ENCODE results near the gene AGR3.

Gene AGR3

DNA sequence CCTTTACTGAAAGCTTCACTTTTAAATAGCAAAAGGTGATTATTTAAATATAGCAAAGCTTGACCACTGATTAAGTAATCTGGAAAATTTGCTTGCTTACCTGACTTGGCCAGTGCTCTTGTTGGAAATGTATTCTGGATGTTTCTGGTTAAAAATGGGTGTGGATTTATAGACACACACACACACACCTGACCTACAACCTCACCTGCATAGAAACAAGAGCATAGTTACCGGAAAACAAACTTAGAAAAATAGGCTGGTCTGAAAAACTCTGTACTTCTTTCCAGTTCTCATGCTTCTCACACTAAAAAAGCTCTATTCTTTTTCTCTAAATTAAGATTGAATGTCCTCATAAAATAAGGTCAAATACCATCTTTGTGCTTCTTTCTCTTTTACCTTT lies at the start of gene AGR3:
Gene AGR3 (minus strand): TSS at position 140 of the 400 bp plus-strand sequence. CDS start 3,365 bp downstream, outside the sequence.
- no peak for DNase-seq (ENCODE audit: low read depth)

DNA sequence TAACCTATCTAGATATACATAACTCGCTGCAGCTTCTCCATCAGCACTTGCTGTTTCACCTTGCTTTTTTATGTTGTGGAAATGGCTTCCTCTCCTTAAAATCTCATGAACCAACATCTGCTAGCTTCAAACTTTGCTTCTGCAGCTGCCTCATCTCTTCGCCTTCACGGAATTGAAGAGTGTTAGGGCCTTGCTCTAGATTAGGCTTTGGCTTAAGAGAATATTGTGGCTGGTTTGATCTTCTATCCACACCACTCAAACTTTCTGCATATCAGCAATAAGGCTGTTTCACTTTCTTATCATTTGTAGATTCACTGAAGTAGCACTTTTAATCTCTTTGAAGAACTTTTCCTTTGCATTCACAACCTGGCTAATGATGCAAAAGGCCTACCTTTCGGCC lies 49.2 kb upstream of the AGR3 start:
- no peak for DNase-seq (ENCODE audit: low read depth)

DNA sequence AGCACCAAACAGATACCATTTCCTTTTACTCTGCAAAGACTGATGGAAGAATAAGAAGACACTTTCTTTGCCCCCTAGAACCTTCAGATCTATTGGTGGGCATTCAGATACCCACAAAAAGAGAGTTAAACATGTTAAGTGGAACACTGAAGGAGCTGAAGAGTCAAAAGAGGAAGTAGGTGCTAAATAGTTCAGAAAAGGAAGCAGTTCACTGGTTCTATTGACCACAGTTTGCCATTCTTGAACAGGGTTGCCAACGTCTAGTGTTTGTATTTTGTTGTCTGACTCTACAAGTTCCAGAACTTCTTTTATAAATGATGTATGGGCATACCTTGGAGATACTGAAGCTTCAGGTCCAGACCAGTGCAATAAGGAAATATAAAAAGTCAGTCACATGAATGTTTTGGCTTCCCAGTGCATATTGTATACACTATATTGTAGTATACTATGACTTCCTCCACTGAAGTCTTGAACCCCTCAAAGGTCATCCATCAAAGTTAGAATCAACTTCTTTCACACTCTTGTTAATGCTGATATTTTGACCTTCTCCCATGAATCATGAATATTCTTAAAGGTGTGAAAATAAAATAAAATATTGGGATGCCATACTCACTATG lies 47.5 kb upstream of the AGR3 start:
- DNase-seq (ENCODE audit: low read depth) = no peak

DNA sequence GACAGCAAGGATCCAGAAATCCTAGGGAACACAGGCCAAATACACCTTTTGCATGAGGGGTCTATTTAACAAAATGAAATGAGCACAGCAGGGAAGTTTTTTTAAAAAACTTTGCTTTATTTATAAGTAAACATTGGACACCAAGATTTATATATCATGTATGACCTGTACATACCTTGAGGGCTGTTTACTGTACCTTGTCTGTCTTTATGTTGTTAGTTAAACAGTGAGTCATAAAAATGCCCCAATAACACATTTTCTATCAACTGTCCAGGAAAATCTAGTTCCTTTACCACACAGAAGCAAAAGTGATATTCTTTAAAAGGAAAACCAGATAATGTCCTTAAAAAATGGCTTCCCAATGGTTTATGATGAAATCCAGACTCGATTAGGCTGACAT lies 45.1 kb upstream of the AGR3 start:
- DNase-seq (ENCODE audit: low read depth) = no peak

DNA sequence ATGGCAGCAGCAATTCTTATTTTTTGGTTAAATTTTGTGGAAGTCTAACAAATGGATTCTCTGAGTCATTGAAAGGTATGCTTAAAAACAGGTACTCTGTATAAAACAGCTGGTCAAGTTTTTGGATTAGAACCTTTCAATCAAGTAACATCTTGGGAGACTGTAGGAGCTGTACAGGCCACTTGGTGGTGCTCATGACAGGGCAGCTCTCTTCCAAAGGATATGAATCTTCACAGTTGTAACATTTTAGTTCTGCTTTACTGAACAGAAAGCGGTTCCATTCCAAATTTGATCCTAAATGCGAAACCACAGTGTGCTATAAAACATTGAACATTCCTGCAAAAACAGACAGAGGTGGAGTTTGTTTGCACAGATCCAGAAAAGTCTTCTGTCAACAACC lies 44.5 kb upstream of the AGR3 start:
- DNase-seq (ENCODE audit: low read depth) = no peak

DNA sequence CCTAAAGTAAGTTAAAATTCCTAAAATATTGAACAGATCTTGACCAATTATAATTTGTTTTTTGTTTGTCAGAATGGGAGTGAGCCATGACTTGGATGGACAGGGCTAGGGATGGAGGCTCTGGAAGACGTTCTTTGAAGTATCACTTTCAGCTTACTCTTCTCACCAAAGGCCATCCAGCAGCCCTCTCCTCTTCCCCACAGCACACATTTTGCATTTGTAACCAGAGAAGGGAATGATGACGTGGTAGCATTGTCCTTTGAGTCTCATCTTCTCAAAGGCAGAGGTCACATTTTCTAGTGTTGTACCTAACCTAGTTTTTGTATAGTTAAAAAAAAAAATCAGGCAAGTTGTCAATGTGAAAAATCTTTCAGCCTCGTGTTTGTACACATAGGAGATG lies 43.8 kb upstream of the AGR3 start:
- no peak for DNase-seq (ENCODE audit: low read depth)

DNA sequence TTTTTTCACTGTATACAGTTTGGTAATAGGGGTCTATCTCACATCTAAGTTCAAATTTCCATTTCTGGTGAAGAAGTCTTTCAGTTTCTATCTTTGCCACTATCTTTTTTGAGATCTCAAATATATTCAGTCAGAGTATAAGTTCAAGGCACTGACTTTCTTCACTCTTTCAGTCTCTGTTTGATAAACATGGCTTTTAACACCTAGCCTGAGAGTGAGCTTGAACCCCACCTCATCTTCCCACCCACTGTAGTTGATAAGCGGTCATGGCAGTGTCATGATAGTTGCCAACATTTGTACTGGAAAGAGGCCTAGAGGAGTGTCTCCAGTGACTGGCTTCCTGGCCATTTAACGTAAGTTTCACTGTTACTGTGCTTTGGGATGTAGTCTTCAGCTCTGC lies 41.2 kb upstream of the AGR3 start:
- no peak for DNase-seq (ENCODE audit: low read depth)

DNA sequence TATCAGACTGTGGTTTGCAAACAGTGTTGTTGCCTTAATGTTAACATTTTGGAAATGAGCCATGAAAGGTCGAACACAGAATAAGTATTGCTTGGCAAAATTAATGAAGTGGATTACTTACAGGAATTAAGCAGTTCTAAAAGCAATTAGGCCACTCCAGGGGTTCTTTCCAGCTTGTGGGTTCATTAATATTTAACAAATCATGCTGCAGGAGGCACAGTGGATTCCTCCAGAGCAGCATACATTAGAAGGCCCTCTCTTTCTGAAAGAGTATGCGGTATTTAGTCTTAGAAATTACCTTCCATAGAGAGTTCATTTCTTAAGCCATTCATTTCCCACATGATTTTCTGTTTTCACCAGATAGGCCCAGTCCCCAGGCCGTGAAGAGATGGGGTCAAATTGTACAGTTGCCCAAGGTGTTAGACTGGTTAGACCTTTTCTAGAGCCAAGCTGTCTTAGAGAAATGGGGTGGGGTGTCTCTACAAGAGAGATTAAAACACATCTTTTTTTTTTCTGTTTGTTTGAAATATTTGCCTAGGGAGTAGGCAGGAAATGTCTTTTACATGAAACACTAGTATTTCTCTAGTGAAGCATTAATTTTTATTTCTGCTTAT lies 40.0 kb upstream of the AGR3 start:
- no peak for DNase-seq (ENCODE audit: low read depth)

DNA sequence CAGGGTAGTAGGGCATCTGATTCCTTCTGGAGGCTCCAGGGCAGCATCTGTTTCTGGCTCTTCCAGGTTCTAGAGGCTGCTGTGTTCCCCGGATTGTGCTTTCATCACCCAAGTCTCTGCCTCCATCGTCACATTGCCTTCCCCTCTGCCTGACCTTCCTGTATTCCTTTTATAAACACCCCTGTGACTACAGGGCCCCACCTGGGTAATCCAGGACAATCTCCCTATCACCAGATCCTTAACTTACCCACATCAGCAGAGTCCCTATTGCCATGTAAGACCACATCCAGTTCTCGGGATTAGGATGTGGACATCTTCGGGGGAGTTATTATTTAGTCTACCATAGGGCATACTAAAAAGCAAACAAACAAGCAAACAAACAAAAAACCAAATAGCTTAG lies 39.4 kb upstream of the AGR3 start:
- no peak for DNase-seq (ENCODE audit: low read depth)

DNA sequence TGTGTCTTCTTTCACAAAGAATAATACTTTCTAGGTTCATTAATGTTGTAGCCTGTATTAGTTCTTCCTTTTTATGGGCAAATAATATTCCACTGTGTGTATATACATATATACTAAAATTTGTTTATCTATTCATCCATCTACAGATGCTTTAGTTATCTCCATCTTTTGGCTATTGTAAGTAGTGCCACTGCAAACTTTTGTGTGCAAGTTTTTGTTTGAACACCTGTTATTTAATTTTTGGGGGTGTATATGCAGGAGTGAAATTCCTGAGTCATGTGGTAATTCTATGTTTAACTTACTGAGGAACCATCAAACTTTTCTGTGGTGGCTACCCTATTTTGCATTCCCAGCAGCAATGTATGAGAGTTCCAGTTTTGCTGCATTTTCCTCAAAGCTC lies 37.7 kb upstream of the AGR3 start:
- no peak for DNase-seq (ENCODE audit: low read depth)

DNA sequence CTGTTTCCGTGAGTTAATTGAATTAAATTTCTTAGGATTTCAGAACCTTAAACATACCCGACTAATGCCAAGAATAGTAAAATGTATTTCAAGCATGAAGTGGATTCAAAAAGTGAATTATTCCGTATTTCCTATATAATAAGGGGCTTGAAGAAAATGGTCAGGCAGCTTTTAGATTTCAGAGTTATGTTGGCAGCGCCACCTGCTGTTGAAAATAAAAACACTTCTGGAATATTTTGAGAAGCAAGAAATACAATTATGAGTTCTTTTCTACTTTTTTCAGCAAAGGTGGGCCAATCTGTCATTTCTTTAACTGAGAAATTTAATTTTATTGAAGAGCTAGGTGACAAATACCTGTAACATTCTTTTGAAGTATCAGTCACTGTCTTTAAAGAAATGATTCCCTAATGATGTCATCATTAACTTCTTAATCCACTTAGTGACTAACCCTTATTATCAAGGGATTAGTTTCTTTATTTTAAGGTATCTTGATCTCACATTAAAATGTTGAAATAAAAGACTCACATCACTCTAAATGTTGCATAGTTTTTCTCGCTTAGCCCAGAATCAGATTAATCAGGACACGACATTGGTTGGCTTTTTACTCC lies 36.6 kb upstream of the AGR3 start:
- no peak for DNase-seq (ENCODE audit: low read depth)

DNA sequence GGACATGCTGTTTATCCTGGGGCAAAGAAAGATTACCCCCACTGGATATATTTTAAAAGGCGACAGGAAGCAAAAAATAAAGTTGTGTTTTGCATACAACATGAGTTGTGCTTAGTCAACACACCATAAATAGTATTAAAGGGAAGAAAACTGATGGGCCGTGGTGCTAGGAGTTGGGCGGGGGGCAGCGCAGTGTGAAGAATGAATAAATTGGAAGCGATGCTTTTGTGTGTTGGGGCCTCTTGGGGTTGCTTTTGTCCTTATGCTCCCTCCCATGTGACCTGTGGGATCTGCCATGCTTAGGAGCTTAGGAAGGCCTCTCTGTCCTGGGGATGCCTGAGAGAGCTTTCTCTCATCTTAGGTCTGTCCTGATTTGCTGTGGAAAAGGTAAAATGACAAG lies 35.0 kb upstream of the AGR3 start:
- no peak for DNase-seq (ENCODE audit: low read depth)

DNA sequence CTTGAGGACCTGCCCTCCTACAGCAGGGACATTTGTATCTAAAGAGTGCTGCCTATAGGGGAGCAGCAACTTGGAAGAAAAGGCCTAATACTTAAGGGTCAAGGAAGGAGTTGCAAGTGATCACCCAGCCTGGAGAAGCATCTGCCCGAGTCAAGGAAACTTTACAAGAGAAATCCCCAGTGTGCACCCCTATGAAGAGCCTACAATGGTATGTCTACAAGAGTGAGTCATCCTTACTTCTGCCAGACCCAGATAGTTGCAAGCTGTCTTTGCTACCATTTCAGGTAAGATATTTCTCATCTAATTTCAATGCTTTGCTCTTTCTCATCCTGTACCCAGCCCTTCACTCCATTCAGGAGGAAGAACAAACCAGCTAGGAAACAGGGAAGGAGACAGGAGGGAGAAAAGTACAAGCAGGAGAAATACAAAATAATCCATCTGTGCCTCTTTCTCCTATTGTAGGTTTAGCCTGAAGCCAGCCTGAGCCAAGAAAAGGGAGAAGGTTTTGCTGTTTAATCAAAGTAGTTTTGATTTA lies 34.4 kb upstream of the AGR3 start:
- DNase-seq (ENCODE audit: low read depth) = no peak

DNA sequence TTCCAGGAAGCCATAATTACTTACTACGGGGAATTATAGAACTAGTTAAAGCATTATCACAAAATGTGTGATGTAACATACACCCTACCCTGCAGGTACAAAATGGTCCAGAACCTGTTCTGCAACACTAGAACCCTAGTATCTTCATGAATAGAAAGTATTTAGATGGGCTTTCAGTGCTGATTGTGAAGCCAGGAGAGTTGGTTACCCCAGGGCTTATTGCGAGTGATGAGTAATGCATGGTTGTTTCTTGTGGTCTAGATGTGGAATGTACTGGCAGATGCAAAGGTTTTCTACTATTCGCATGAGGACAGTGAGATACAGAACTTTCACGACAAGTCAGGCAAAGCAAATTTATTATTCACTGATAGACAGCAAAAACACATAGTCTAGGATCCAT lies 33.6 kb upstream of the AGR3 start:
- no peak for DNase-seq (ENCODE audit: low read depth)

DNA sequence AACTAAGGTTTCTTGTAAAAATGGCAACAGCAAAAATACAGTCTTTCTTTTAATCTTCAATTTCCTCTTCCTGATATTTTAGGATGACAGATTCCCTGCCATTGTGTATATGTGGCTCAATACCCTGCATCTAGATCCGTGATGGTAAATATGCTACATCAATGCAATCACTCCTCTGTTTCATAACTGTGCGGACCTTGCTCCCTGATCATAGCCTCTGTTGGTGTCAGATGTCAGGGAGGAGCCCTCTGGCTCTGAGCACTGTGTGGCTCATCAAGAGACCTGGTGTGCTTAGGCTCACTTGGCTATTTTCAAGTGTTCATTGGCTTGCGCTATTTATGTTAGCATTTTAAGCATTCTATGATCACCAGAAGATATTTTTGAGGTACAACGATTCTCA lies 33.0 kb upstream of the AGR3 start:
- no peak for DNase-seq (ENCODE audit: low read depth)

DNA sequence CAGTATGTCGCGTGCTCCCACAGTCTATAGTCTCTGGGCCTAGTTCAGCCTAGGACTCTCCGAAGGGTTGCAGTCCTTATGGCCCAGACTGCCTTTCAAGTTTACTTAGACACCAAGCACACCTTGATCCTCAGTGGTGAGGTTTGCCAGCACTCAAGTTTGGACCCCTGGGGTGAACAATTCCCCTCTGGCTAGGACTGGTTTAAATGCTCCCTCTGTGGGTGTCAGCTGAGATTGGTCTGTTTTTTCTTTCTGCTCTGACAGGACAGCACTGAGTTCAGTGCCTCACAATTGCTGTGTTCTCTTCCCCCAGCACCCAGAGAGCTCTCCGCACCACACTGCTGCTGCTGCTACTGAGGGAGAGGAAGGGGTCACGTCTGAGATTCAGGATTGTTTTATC lies 31.9 kb upstream of the AGR3 start:
- no peak for DNase-seq (ENCODE audit: low read depth)

DNA sequence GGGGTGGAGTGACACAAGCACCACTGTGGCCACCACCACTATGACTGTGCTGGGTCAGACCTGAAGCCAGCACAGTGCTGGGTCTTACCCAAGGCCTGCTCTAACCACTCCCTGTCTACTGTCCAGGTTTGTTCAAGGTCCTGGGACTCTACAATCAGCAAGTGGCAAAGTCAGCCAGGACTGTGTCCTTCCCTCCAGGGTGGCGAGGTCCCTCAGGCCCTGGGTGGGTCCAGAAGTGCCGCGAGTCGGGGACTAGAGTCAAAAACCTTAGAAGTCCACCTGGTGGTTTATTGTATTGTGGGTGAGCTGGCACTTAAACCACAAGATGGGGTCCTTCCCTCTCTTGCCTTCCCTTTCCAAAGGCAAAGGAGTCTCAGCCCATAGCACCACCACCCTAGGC lies 30.8 kb upstream of the AGR3 start:
- DNase-seq (ENCODE audit: low read depth) = no peak

DNA sequence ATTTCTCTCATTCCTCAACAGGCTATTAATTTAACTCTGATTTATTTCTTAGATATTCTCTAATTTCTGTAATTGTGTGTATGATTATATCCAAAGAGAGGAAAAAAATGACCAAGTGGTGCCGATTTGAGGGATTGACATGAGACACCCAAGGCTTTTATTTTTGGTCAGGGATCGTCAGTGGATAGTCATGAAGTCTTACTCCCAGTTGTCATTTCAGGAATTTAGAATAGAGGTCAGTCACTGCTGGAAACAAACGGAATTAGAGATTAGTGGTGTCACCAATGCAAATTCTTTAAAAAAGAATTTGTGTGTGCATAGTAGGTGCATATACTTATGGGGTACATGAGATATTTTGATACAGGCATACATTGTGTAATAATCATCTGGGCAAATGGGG lies 26.8 kb upstream of the AGR3 start:
- no peak for DNase-seq (ENCODE audit: low read depth)

DNA sequence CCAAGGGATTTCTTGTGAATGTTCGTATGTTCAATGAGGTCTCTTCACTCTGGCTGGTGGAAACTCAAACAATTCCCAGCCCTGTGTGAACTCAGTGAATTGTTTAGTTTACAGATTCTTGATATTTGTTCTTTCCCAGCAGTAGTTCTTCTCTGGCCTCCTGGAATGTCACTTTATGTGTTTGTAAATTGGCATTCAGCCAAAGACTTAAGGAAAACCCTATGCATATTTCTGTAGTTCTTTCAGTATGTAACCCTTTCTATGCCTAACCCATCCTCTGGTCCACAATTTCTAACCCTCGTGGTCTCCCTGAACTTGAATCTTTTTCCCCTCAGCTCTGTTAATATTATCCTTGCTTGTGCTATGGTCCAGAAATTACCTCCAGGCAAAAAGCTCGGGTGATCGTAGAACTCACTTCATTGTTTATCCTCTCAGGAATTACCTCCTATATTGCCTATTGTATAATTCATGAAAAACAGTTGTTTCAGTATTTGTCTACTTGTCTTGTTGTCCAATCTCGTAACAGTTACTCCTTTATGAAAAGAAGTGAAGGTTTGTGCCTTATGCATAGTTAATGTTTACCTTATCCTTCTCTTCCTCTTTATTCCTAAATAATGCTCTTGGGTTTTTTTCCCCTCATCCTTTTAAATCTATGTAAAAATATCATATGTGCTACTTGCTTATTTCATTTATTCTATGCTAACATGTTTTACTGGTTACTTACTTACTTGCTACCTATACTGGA lies 23.7 kb upstream of the AGR3 start:
- no peak for DNase-seq (ENCODE audit: low read depth)

DNA sequence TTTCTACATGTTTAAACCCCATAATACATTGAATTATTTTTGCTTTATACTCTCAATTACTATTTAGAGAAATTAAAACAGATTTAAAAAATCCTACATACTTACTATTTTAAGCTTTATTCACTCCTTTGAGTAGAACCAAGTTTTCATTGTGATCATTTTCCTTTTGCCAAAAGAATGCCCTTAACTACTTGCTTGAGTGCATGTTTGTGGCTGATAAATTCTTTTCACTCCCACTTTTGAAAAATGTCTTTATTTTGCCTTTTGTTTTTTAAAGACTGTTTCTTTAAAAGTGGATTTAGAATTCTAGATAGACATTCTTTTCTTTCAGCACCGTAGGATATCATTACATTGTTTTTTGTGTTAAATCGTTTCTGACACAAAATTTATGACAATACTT lies 22.3 kb upstream of the AGR3 start:
- no peak for DNase-seq (ENCODE audit: low read depth)

DNA sequence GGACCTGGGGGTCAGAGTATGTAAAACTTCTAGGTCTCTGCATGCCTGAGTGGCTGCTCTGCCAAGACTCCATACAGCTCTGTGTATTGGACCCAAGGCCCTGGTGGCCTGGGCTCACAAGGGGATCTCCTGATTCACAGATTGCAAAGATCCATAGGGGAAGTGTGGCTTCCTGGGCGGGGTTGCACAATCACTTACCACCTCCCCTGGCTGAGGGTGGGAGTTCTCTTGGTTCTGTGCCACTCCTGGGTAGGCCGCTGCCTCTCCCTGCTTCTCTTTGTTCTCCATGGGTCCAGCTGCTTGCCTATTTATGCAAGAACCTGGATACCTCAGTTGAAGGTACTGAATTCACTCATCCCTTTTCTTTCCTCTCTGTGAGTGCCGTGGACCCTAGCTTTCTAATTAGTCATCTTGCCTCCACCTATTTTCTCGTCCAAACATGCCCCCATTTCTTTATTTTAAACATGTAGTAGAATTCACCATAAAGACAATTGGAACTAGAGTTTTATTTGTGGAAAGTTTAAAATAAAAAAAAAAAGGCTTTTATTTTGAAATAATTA lies 18.5 kb upstream of the AGR3 start:
- DNase-seq (ENCODE audit: low read depth) = no peak

DNA sequence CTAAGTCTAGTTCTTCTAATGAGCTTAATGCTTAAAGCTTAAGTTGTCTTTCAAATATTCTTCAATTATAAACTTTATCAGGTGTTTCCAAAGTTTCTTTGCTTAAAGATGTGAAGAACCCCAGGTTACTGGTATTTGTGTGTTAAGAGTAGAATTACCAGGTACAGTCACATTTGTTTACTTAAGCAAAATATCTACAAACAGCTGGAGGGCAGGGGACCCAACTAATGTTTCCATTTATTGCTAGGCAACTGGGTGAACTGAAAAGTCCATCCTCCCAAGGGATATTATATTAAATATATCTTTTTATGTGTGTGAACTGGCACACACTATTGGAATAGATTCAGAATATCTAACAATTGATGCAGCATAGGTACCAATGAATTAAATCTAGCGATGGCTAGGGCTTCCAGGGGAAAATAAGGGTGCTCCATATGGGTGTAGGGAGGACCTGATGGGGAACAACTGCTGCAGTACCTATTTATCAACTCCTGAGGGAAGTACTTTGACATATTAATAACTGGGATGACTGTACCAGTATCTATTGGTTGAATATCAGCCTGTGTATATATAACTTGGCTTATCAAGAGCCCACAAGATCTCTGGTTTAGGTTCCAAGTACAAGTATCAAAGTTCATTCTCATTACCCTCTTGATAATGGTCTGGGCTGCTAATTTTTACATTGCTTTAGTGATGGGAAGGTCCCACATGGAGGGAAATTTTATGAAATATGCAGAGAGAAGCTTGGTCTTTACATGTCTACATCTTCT lies 10.3 kb upstream of the AGR3 start:
- no peak for DNase-seq (ENCODE audit: low read depth)

All from T-helper 22 cell (primary cell).